GM12891 (cell line): ENCODE data around the gene MT1A.

Experiments used
- POLR2A ChIP-seq: IDR thresholded peaks from 2 replicates; pipeline ENCODE4 v1.6.1; 2011; ENCODE audit warnings: low read depth, low read length, control low read depth
- POLR2AphosphoS5 ChIP-seq: IDR thresholded peaks from 2 replicates; pipeline ENCODE4 v1.6.1; 2011; ENCODE audit warnings: low read depth, low read length, control low read depth

- TF ChIP-seq POLR2A (no peak), POLR2AphosphoS5 (no peak)
Observed at GRCh38 chr16:56614549-56614991, 23.9 kb upstream of the MT1A start.
